K562 (cell line): Measurements from ENCODE around the gene KIF26B. TPM values are rescaled to one million over a fixed set of nuclear protein-coding genes. Genes with fewer than 3 reads are reported as not detected.
A peak's percentile ranks its signal among the peaks of the same experiment; 100 is the strongest.

Experiments used
- EZH2 ChIP-seq: IDR thresholded peaks from 2 replicates; pipeline ENCODE4 v1.6.1; 2012; ENCODE audit warnings: low read depth, mild to moderate bottlenecking, inconsistent platforms, low read length, borderline replicate concordance
- FUS ChIP-seq: fragments of 200-400 bp; formaldehyde crosslinking; optimal IDR thresholded peaks from 2 replicates; pipeline ENCODE3; 2017; ENCODE audit warnings: low read depth, low read length
- JUND ChIP-seq, 2 experiments: IDR thresholded peaks; 2 replicates in 1 of 2; 3 replicates in 1 of 2; pipeline ENCODE4 v1.6.1; 2011; ENCODE audit warnings: borderline replicate concordance in 2 of 2, low read depth in 2 of 2, low read length in 2 of 2, improper control_type of control experiment in 1 of 2, missing biosample characterization in 1 of 2, missing genetic modification characterization in 1 of 2, missing genetic modification reagents in 1 of 2
- PPARD ChIP-seq: fragments of 250-450 bp; sonication (Bioruptor Pico); IDR thresholded peaks from 2 replicates; pipeline ENCODE4 v1.8.0; 2022; ENCODE audit warnings: inconsistent platforms, mild to moderate bottlenecking, moderate library complexity
- TBP ChIP-seq: optimal IDR thresholded peaks from 2 replicates; pipeline ENCODE3; 2011; ENCODE audit warnings: low read depth, low read length, improper control_type of control experiment
- TRIM24 ChIP-seq, 2 experiments: fragments of 450-650 bp; IDR thresholded peaks; 2 replicates each; pipeline ENCODE4 v1.6.1; 2016
- ZBTB17 ChIP-seq: fragments of 450-650 bp; formaldehyde crosslinking; IDR thresholded peaks from 2 replicates; pipeline ENCODE4 v1.4.0; 2020; ENCODE audit warnings: mild to moderate bottlenecking
- ZC3H4 ChIP-seq: sonication (generic); formaldehyde crosslinking; IDR thresholded peaks from 2 replicates; pipeline ENCODE4 v1.9.0; 2021; ENCODE audit warnings: missing genetic modification reagents, borderline replicate concordance
- polyA plus RNA-seq, 8 experiments: library from polyadenylated mRNA; depleted of rRNA in 4 of 8; stranded (reverse) in 5 of 8; unstranded in 3 of 8; fragments of >200 nt; fragmentation: Nextera tagmentation in 2 of 8; fragmentation: Illumina TruSeq in 1 of 8; extraction: Ambion mirVana in 2 of 8; extraction: Trizol in 1 of 8; gene quantifications; 2 replicates each; pipeline versions ENCODE4 v1.2.1 to v1.2.3, GENCODE V29; 2011 to 2014; ENCODE audit warnings: inconsistent platforms in 1 of 8, missing spikeins in 1 of 8
- total RNA-seq, 7 experiments: library from RNA; depleted of rRNA in 6 of 7; stranded (reverse); fragments of >200 nt in 6 of 7; fragmentation: Illumina TruSeq in 2 of 7; extraction: Trizol in 2 of 7; gene quantifications; 2 replicates each; pipeline versions ENCODE4 v1.2.1 to v1.2.3, GENCODE V29; 2011 to 2021; ENCODE audit warnings: low replicate concordance in 1 of 7
- TF ChIP-seq, protein P1 (sequence below): fragments of 450-650 bp; conservative IDR thresholded peaks from 2 replicates; pipeline ENCODE4 v1.6.1; 2016; ENCODE audit warnings: missing genetic modification characterization, low read depth, mild to moderate bottlenecking, control low read depth, missing compliant biosample characterization
- TF ChIP-seq, protein P2 (sequence below): fragments of 450-650 bp; IDR thresholded peaks from 2 replicates; pipeline ENCODE4 v1.6.1; 2016; ENCODE audit warnings: missing biosample characterization, missing genetic modification characterization

The KIF26B gene
- total and polyA plus RNA-seq, 9 of the 15 experiments (the other 6 are each of a cell fraction or from before 2014, with no cell fraction given), result 0.02 to 0.08 (median 0.03) TPM; not detected in 6

DNA sequence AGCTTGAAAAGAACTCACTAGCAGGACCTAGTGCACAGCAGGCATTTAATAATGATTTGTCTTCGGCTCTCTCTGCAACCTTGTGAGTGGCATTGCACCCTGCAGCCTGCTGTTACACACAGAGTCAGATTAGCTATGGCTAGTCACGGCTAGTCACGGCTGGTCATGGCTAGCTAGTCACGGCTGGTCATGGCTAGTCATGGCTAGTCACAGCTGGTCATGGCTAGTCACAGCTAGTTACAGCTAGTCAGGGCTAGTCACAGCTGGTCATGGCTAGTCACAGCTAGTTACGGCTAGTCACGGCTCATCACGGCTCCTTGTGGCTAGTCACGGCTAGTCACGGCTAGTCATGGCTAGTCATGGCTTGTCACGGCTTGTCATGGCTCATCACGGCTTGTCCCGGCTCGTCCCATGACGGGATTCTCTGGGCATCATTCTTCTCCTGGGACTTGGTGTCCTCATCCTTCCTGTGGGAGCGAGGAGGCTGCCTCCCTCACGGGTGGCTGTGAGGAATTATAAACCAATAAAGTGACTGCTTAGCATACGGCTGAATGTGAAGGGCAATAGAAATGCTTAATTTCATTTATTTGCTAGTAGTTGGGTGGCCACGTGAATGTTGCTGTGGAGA is 12.5 kb upstream of the KIF26B start (continued):
- no peak for TF ChIP-seq FUS
- no peak for TF ChIP-seq ZBTB17 (CRISPR knock-in tag)
- no peak for TF ChIP-seq JUND (IDR thresholded peaks at IDR 0.05; ENCODE audit: borderline replicate concordance, low read depth, low read length)
- TF ChIP-seq JUND (tag; IDR thresholded peaks at IDR 0.05; ENCODE audit: borderline replicate concordance, low read depth, low read length), result no peak
- no peak for TF ChIP-seq EZH2
- TF ChIP-seq, protein P1, sequence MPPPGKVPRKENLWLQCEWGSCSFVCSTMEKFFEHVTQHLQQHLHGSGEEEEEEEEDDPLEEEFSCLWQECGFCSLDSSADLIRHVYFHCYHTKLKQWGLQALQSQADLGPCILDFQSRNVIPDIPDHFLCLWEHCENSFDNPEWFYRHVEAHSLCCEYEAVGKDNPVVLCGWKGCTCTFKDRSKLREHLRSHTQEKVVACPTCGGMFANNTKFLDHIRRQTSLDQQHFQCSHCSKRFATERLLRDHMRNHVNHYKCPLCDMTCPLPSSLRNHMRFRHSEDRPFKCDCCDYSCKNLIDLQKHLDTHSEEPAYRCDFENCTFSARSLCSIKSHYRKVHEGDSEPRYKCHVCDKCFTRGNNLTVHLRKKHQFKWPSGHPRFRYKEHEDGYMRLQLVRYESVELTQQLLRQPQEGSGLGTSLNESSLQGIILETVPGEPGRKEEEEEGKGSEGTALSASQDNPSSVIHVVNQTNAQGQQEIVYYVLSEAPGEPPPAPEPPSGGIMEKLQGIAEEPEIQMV, result no peak
- TF ChIP-seq TRIM24 (IDR thresholded peaks at IDR 0.05), result peak; percentile 82 to 85
- TF ChIP-seq PPARD (CRISPR knock-in tag), result no peak
- no peak for TF ChIP-seq TBP
- TF ChIP-seq ZC3H4 (CRISPR knock-in tag), result peak; percentile 40; the same call in 1 of the 2 replicates
- TF ChIP-seq, protein P2, sequence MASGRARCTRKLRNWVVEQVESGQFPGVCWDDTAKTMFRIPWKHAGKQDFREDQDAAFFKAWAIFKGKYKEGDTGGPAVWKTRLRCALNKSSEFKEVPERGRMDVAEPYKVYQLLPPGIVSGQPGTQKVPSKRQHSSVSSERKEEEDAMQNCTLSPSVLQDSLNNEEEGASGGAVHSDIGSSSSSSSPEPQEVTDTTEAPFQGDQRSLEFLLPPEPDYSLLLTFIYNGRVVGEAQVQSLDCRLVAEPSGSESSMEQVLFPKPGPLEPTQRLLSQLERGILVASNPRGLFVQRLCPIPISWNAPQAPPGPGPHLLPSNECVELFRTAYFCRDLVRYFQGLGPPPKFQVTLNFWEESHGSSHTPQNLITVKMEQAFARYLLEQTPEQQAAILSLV (tag), result no peak
